H1 (cell line): ENCODE results near the gene GGT6. TPM values are rescaled to one million over a fixed set of nuclear protein-coding genes. Genes with fewer than 3 reads are reported as not detected.

ENCODE experiments used
- BCL11A ChIP-seq, 2 experiments: IDR thresholded peaks; one replicate each; pipeline ENCODE4 v1.6.1; 2011; ENCODE audit warnings: low read depth in 2 of 2, low read length in 2 of 2, mild to moderate bottlenecking in 2 of 2
- EGR1 ChIP-seq: IDR thresholded peaks from 2 replicates; pipeline ENCODE4 v1.6.1; 2011; ENCODE audit warnings: low read depth, low read length, borderline replicate concordance
- EP300 ChIP-seq, 2 experiments: IDR thresholded peaks; 1 replicate in 1 of 2; 2 replicates in 1 of 2; pipeline ENCODE4 v1.6.1; 2011 to 2012; ENCODE audit warnings: low read depth in 2 of 2, low read length in 2 of 2, mild to moderate bottlenecking in 2 of 2, borderline replicate concordance in 1 of 2, inconsistent platforms in 1 of 2, moderate library complexity in 1 of 2
- NANOG ChIP-seq: IDR thresholded peaks from 2 replicates; pipeline ENCODE4 v1.6.1; 2011; ENCODE audit warnings: low read length, low read depth, mild to moderate bottlenecking, inconsistent platforms; ENCODE audit not compliant: insufficient read depth, poor library complexity, severe bottlenecking
- RFX5 ChIP-seq: IDR thresholded peaks from 2 replicates; pipeline ENCODE4 v1.6.1; 2011; ENCODE audit warnings: low read depth, low read length, improper control_type of control experiment, borderline replicate concordance
- SP1 ChIP-seq: IDR thresholded peaks from 2 replicates; pipeline ENCODE4 v1.6.1; 2011; ENCODE audit warnings: low read depth, low read length
- TAF7 ChIP-seq: optimal IDR thresholded peaks from 2 replicates; pipeline ENCODE3; 2011; ENCODE audit warnings: low read depth, mild to moderate bottlenecking, inconsistent platforms, low read length, moderate library complexity, borderline replicate concordance
- polyA plus RNA-seq, 7 experiments: library from polyadenylated mRNA; depleted of rRNA in 3 of 7; stranded (reverse) in 5 of 7; unstranded in 2 of 7; fragments of >200 nt in 5 of 7; fragments of 200-250 nt in 2 of 7; gene quantifications; 1 replicate in 5 of 7; 2 replicates in 1 of 7; 4 replicates in 1 of 7; pipeline versions ENCODE4 v1.2.1 to v1.2.3, GENCODE V29; 2011 to 2013; ENCODE audit warnings: missing spikeins in 2 of 7, mixed read lengths in 2 of 7
- total RNA-seq: library from RNA; stranded (reverse); fragmentation: NEBNext Ultra II Directional; extraction: Animal tissue kit (Norgen Biotek cat#: 25700); gene quantifications from 2 replicates; pipeline ENCODE4 v1.2.1, GENCODE V29; 2021
- TF ChIP-seq, protein P1 (sequence below): fragments of 300-600 bp; sonication (generic); IDR thresholded peaks from 2 replicates; pipeline ENCODE4 v1.7.1; 2012; ENCODE audit warnings: low read length, moderate library complexity, mild to moderate bottlenecking, inconsistent platforms; ENCODE audit not compliant: insufficient replicate concordance

GGT6 gene
- total and polyA plus RNA-seq, 2 of the 8 experiments (the other 6 are each of a cell fraction or from before 2014, with no cell fraction given): 0.18 TPM; not detected in 1

DNA sequence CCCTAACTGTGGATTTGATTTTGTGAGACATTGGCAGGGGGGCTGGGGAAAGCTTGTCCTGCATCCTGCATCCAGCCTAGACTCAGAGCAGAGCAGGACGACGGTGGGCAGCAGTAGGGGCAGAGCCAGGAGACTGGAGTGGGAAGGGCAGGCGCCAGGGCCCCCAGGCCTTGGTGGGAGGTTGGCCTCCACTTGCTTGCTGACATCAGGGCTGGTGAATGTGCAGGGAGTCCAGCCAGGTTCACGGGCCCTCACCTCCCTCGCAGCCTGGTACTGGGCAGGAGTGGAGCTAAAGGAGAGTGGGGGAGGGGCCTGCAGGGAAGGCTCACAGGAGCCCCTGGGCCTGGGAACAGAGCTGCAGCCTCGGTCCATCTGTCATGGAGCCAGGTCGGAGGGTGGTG is 21.7 kb upstream of the GGT6 start (continued):
- TF ChIP-seq, protein P1, sequence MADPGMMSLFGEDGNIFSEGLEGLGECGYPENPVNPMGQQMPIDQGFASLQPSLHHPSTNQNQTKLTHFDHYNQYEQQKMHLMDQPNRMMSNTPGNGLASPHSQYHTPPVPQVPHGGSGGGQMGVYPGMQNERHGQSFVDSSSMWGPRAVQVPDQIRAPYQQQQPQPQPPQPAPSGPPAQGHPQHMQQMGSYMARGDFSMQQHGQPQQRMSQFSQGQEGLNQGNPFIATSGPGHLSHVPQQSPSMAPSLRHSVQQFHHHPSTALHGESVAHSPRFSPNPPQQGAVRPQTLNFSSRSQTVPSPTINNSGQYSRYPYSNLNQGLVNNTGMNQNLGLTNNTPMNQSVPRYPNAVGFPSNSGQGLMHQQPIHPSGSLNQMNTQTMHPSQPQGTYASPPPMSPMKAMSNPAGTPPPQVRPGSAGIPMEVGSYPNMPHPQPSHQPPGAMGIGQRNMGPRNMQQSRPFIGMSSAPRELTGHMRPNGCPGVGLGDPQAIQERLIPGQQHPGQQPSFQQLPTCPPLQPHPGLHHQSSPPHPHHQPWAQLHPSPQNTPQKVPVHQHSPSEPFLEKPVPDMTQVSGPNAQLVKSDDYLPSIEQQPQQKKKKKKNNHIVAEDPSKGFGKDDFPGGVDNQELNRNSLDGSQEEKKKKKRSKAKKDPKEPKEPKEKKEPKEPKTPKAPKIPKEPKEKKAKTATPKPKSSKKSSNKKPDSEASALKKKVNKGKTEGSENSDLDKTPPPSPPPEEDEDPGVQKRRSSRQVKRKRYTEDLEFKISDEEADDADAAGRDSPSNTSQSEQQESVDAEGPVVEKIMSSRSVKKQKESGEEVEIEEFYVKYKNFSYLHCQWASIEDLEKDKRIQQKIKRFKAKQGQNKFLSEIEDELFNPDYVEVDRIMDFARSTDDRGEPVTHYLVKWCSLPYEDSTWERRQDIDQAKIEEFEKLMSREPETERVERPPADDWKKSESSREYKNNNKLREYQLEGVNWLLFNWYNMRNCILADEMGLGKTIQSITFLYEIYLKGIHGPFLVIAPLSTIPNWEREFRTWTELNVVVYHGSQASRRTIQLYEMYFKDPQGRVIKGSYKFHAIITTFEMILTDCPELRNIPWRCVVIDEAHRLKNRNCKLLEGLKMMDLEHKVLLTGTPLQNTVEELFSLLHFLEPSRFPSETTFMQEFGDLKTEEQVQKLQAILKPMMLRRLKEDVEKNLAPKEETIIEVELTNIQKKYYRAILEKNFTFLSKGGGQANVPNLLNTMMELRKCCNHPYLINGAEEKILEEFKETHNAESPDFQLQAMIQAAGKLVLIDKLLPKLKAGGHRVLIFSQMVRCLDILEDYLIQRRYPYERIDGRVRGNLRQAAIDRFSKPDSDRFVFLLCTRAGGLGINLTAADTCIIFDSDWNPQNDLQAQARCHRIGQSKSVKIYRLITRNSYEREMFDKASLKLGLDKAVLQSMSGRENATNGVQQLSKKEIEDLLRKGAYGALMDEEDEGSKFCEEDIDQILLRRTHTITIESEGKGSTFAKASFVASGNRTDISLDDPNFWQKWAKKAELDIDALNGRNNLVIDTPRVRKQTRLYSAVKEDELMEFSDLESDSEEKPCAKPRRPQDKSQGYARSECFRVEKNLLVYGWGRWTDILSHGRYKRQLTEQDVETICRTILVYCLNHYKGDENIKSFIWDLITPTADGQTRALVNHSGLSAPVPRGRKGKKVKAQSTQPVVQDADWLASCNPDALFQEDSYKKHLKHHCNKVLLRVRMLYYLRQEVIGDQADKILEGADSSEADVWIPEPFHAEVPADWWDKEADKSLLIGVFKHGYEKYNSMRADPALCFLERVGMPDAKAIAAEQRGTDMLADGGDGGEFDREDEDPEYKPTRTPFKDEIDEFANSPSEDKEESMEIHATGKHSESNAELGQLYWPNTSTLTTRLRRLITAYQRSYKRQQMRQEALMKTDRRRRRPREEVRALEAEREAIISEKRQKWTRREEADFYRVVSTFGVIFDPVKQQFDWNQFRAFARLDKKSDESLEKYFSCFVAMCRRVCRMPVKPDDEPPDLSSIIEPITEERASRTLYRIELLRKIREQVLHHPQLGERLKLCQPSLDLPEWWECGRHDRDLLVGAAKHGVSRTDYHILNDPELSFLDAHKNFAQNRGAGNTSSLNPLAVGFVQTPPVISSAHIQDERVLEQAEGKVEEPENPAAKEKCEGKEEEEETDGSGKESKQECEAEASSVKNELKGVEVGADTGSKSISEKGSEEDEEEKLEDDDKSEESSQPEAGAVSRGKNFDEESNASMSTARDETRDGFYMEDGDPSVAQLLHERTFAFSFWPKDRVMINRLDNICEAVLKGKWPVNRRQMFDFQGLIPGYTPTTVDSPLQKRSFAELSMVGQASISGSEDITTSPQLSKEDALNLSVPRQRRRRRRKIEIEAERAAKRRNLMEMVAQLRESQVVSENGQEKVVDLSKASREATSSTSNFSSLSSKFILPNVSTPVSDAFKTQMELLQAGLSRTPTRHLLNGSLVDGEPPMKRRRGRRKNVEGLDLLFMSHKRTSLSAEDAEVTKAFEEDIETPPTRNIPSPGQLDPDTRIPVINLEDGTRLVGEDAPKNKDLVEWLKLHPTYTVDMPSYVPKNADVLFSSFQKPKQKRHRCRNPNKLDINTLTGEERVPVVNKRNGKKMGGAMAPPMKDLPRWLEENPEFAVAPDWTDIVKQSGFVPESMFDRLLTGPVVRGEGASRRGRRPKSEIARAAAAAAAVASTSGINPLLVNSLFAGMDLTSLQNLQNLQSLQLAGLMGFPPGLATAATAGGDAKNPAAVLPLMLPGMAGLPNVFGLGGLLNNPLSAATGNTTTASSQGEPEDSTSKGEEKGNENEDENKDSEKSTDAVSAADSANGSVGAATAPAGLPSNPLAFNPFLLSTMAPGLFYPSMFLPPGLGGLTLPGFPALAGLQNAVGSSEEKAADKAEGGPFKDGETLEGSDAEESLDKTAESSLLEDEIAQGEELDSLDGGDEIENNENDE: no peak
- TF ChIP-seq NANOG (no peak), RFX5 (no peak), BCL11A (IDR thresholded peaks at IDR 0.05; ENCODE audit: low read depth in 2 of 2, low read length in 2 of 2) (no peak), TAF7 (no peak), SP1 (no peak), EP300 (IDR thresholded peaks at IDR 0.05; ENCODE audit: borderline replicate concordance in 1 of 2, low read depth in 2 of 2, low read length in 2 of 2) (no peak), EGR1 (no peak)
